ENCODE measurements around the gene FDXACB1.
"Not testable (repeated sequence)": the region's sequence is repeated elsewhere in the genome, so short reads cannot be mapped to it uniquely, and the experiment has no call there.

Gene FDXACB1

GRCh38 chr11:111908639-111909305 is 29.8 kb upstream of the FDXACB1 start:
- no peak for DNase-seq (ENCODE audit: low read depth in 2 of 2)
- H3K4me3 ChIP-seq (replicated peaks in 1 of 2; ENCODE audit: low read depth in 2 of 2, low read length in 2 of 2), result no peak overlapping the region
- no peak for TF ChIP-seq CTCF (IDR thresholded peaks at IDR 0.05; ENCODE audit: low read depth, low read length)

- no peak overlapping the region for H3K4me3 ChIP-seq (replicated peaks in 1 of 2; ENCODE audit: low read depth in 2 of 2, low read length in 2 of 2)
- DNase-seq (ENCODE audit: low read depth in 2 of 2), result no peak
- no peak for TF ChIP-seq CTCF (IDR thresholded peaks at IDR 0.05; ENCODE audit: low read depth, low read length)
Measured at GRCh38 chr11:111906680-111907079, 27.7 kb upstream of the FDXACB1 start.

GRCh38 chr11:111905411-111905810 is 26.4 kb upstream of the FDXACB1 start:
- peak in 1 of 2 donors; percentile 40 for DNase-seq (ENCODE audit: low read depth in 2 of 2)
- H3K4me3 ChIP-seq (replicated peaks in 1 of 2; ENCODE audit: low read depth in 2 of 2, low read length in 2 of 2), result no peak overlapping the region
- no peak for TF ChIP-seq CTCF (IDR thresholded peaks at IDR 0.05; ENCODE audit: low read depth, low read length)

GRCh38 chr11:111886844-111887243 is 7.9 kb upstream of the FDXACB1 start:
- H3K4me3 ChIP-seq (replicated peaks in 1 of 2; ENCODE audit: low read depth in 2 of 2, low read length in 2 of 2), result no peak overlapping the region

GRCh38 chr11:111886032-111886431 is 7.1 kb upstream of the FDXACB1 start:
- H3K4me3 ChIP-seq (replicated peaks in 1 of 2; ENCODE audit: low read depth in 2 of 2, low read length in 2 of 2), result no peak overlapping the region
- no peak for TF ChIP-seq CTCF (IDR thresholded peaks at IDR 0.05; ENCODE audit: low read depth, low read length)
- no peak for DNase-seq (ENCODE audit: low read depth in 2 of 2)

More at GRCh38 chr11:111886844-111887243, 7.9 kb upstream of the FDXACB1 start:
- no peak for TF ChIP-seq CTCF (IDR thresholded peaks at IDR 0.05; ENCODE audit: low read depth, low read length)
- DNase-seq (ENCODE audit: low read depth in 2 of 2), result no peak

- H3K4me3 ChIP-seq (replicated peaks in 1 of 2; ENCODE audit: low read depth in 2 of 2, low read length in 2 of 2); DNase-seq (ENCODE audit: low read depth in 2 of 2): not testable (repeated sequence)
Measured at GRCh38 chr11:111885053-111885452, 6.1 kb upstream of the FDXACB1 start.

- no peak for TF ChIP-seq CTCF (IDR thresholded peaks at IDR 0.05; ENCODE audit: low read depth, low read length)
- DNase-seq (ENCODE audit: low read depth in 2 of 2), result no peak
Measured at GRCh38 chr11:111882202-111882601, 3.2 kb upstream of the FDXACB1 start.

More at GRCh38 chr11:111882202-111882601, 3.2 kb upstream of the FDXACB1 start:
- no peak overlapping the region for H3K4me3 ChIP-seq (replicated peaks in 1 of 2; ENCODE audit: low read depth in 2 of 2, low read length in 2 of 2)
